HG03521 (cell line): Measurements from ENCODE around the gene GBP3.
A peak's percentile ranks its signal among the peaks of the same experiment; 100 is the strongest.
"Not testable (repeated sequence)": the region's sequence is repeated elsewhere in the genome, so short reads cannot be mapped to it uniquely, and the experiment has no call there.

Experiments
- ATAC-seq: cut with Tn5 transposase; IDR thresholded peaks from one replicate; pipeline ENCODE4 v1.9.1; 2021; ENCODE audit warnings: mild to moderate bottlenecking, moderate library complexity; ENCODE audit not compliant: unreplicated experiment

GBP3 gene

GRCh38 chr1:89041721-89042120 lies 19.1 kb upstream of the GBP3 start:
- ATAC-seq, result no peak

- ATAC-seq, result peak; percentile 95
Measured at GRCh38 chr1:89041119-89041641, 18.5 kb upstream of the GBP3 start.

DNA sequence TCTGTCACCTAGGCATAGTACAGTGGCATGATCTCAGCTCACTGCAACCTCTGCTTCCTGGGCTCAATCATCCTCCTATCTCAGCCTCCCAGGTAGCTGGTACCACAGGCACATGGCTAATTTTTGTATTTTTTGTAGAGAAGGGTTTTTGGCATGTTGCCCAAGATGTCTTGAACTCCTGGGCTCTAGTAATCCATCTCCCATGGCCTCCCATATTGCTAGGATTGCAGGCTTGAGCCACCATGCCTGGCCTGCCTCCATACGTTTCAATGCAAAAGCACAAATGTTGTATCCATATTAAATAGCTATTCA lies 17.6 kb upstream of the GBP3 start:
- no peak for ATAC-seq

GRCh38 chr1:89037186-89037585 lies 14.5 kb upstream of the GBP3 start:
- ATAC-seq, result no peak

DNA sequence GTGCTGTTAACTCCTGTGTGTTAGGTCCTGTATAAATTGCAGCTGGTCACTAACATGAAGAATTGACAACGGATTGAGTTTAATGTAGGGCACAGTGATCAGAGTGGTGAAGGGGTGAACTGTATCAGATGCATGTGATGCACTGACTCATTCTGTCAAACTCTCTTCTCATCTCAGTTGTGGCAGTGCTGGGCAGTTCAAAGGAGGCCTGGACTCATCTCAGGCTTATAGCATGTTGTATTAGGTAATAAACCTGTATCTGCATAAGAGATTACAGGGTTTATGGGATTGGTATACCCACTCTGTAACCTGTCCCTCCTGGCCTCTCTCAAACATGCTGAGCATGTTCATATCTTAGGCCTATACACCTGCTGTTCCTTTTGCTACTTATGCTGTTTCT lies 12.4 kb upstream of the GBP3 start:
- ATAC-seq, result no peak

GRCh38 chr1:89034004-89034403 lies 11.3 kb upstream of the GBP3 start:
- ATAC-seq, result not testable (repeated sequence)

DNA sequence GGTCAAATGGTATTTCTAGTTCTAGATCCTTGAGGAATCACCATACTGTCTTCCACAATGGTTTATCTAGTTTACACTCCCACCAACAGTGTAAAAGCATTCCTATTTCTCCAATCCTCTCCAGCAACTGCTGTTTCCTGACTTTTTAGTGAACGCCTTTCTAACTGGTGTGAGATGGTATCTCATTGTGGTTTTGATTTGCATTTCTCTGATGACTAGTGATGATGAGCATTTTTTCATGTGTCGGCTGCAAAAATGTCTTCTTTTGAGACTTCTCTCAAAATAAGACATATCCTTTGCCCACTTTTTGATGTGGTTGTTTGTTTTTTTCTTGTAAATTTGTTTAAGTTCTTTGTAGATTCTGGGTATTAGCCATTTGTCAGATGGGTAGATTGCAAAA lies 6.4 kb upstream of the GBP3 start:
- not testable (repeated sequence) for ATAC-seq

DNA sequence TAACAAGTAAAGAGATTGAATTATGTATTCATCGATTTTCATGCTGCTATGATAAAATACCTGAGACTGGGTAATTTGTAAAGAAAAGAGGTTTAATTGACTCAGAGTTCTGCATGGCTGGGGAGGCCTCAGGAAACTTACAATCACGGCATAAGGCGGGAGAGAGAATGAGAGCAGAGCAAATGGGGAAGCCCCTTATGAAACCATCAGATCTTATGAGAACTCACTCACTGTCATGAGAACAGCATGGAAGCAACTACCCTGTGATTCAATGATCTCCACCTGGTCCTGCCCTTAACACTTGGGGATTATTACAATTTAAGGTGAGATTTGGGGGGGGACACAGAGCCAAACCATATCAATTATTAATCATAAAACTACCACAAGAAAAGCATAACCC lies 3.3 kb upstream of the GBP3 start:
- ATAC-seq, result no peak

GRCh38 chr1:89023026-89023425 lies 360 bp upstream of the GBP3 start:
- ATAC-seq, result peak; percentile 10

DNA sequence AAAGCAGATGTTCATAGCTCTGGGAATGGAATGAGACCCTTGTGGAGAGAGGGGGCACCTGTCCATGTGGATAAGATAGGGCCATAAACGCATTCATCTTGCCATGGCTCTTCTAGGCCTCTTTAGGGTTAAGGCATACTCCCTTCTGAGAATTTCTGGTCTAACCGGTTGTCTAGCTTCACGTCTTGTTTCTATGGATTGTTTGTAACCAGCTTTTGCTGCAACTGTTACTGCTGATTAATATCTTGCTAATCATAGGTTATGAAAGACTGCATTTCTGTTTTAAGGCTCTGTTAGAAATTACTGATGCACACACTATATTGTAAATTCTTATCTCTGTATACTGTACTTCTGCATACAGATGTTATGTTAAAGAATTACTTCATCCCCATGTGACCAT lies 4.3 kb downstream of the GBP3 start:
- not testable (repeated sequence) for ATAC-seq

DNA sequence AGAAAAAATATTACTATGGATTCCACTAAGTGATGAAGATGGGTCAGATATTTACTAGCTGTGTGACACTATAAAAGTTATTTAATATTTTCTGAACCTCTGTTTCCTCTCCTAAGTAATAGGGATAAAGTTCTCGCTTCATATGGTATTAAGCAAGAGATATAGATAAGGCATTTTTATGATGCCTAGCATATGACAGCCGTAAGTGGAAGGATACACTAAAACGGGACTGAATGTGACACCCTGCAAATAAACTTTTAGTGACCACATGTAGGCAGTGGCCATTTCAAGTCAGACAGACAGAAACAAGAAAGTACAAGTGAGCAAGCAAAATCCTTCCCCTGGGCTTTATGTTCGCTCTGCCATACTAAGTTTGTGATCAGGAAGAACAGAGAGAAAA lies 14.2 kb downstream of the GBP3 start:
- ATAC-seq, result no peak

DNA sequence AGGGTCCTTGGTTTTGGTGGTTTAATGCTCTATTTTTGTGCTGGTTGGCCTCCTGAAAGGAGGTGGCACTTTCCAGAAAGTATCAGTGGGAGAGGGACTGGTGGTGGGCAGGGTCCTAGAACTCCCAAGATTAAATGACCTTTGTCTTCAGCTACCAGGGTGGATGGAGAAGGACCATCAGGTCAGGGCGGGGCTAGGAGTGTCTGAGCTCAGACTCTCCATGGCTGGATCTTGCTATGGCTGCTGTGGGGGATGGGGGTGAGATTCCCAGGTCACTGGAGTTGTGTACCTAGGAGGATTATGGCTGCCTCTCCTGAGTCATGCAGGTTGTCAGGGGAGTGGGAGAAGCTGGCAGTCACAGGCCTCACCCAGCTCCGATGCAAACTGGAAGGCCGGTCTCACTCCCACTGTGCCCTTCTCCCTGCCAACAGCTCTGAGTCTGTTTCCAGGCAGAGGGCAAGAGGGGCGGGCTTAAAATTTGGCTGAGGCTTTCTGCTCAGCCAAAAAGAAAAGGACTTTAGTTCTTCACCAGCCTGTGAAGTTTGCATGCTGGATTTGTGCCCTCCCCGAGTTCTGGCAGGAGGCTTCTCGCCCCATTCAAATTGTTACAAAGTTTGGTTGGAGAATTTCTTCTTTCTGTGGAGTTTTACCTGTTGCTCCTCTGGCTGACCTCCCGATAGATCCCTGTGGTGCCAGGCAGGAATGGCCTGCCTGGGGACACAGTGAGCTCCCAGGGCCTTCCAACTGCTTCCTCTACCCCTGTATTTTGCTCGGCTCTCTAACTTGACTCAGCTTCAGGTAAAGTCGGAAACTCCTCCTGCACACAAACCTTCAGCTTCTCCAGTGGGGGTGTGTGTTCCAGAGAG lies 17.1 kb downstream of the GBP3 start:
- ATAC-seq, result no peak

DNA sequence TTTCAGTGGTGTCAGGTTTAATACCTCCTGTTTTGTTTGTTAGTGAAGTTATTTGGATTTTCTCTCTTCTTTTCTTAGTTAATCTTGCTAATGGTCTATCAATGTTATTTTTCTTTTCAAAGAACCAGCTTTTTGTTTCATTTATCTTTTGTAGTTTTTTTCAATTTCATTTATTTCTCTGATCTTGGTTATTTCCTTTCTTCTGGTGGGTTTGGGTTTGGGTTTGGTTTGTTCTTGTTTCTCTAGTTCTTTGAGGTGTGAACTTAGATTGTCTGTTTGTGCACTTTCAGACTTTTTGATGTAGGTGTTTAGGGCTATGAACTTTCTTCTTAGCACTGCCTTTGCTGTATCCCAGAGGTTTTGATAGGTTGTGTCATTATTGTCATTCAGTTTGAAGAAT lies 20.5 kb downstream of the GBP3 start:
- ATAC-seq, result not testable (repeated sequence)

DNA sequence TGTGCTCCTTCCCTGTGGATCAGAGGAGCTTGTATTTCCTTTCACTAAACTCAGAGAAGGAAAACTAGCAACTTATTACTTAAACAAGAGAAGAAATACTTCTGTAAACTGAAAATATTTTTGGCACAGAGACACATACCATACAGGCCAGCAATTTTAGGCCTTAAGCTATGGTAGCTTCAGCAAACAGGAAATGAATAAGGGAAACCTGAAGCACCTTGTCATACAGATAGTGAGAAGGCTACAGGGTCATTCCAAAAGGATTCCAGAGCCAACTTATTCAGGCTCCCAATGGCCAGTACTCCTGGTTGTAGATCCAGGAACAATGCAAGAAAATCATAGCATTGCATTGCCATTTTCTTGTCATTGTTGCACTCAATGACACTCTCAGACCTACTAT lies 21.2 kb downstream of the GBP3 start:
- ATAC-seq, result no peak

GRCh38 chr1:88998716-88999115 lies 23.9 kb downstream of the GBP3 start:
- peak; percentile 85 for ATAC-seq

DNA sequence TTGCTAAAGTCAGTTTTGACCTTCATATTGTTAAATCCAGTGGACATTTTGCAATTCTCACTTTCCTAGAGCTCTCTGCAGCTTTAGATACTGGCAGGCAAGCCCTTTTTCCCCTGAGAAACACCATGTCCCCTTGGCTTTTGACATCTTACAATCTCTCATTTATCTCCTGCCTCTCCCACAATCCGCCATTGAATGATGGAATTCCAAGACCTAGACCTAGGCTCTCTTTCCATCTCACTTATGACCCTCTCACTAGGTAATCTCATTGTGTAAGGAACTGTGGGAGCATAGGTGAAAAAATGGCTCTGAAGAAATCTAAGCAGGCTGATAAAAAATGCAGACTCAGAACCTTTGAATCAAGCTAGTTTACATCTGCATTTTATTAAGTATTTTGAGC lies 32.2 kb downstream of the GBP3 start:
- no peak for ATAC-seq

DNA sequence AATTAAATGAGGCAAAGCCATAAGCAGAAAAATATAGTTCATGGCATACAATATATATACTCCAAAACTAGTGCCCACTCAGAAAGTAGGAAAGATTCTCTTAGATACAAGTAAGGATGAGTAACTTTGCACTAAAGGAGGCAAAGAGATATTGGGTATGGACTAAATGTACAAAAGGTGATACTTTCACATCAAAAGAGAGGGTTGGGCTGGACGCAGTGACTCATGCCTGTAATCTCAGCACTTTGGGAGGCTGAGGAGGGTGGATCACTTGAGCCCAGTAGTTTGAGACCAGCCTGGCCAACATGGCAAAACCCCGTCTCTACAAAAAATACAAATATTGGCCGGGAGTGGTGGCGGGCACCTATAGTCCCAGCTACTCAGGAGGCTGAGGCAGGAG lies 37.0 kb downstream of the GBP3 start:
- ATAC-seq, result no peak

DNA sequence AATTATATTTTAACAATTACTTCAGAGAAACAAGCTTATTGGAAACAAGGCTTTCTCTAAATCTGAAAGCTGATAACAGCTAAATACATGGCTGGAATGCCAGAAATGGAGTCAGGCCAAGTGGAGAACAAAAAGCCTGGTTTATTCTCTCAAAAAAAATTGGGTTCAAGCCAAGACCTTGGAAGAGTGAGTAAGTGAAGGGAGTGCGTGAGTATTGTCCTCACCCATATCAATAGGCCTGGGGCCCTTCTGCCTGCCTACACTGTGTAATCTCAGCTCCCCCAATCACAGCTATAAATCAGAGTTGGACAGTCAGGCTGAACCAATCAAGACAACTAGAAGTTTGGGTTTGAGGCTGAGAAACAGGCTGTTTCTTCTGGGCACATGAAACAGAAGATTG lies 37.6 kb downstream of the GBP3 start:
- no peak for ATAC-seq

- ATAC-seq, result no peak
Measured at GRCh38 chr1:88984569-88984968, 38.1 kb downstream of the GBP3 start.

DNA sequence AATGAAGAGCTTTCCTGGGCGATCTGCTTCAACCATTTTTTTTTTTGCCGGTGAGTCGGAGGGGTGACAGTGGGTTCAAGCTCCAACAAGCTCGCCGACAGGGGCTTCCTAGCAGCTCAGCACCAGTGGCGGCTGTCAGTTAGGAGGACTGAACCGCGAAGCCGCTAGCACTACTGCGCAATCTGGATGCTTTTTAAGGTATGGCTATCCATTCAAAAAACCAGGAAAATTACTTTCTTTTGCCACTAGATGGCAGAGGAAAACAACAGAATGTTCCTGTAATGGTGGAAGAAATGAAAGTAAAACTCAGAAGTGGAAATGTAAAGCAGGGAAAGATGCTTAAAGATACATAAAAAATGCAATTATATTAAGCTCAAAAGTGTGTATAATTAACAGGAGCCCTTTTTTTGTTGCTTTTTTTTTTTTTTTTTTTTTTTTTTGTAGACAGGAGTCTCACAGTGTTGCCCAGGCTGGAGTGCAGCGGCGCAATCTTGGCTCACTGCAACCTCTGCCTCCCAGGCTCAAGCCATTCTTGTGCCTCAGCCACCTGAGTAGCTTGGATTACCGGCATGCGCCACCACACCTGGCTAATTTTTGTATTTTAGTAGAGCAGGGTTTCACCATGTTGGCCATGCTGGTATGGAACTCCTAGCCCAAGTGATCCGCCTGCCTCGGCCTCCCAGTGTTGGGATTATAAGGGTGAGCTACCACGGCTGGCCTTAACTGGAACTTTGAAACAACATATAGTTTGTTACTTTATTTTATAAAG lies 38.7 kb downstream of the GBP3 start:
- ATAC-seq, result no peak

GRCh38 chr1:88982055-88982454 lies 40.6 kb downstream of the GBP3 start:
- no peak for ATAC-seq

DNA sequence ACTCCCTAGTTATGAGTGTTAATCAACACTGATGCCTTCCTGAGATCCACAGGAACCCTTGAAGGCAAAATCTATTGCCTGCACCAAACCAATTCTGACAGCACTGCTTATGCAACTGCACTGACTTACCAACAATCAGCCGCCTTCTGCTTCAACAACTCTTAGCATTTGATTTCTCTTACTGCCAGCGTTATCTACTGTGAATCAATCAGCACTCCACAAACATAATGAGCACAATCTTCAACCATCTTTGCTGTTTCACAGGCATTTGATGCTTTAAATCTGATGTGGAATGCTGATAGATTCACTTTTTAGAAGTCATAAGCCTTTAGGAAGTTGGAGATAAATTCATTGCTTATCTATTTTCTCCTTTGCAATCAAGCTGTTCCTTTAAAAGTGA lies 41.2 kb downstream of the GBP3 start:
- ATAC-seq, result not testable (repeated sequence)
